Gastroesophageal sphincter (tissue), 3 donors: ENCODE data around the gene MPZL1.

ENCODE experiments used
- POLR2AphosphoS5 ChIP-seq: sonication (generic); formaldehyde crosslinking; IDR thresholded peaks from one replicate; pipeline ENCODE4 v1.6.1; 2017; ENCODE audit warnings: antibody characterized with exemption
- TF ChIP-seq, protein P1 (sequence below), 4 experiments: fragments of 200-600 bp in 2 of 4; fragments of 450-650 bp in 2 of 4; sonication (generic) in 1 of 4; IDR thresholded peaks; one replicate each; pipeline ENCODE4 v1.5.1; 2017 to 2019; ENCODE audit warnings: antibody characterized with exemption in 4 of 4, mild to moderate bottlenecking in 2 of 4, moderate library complexity in 2 of 4

DNA sequence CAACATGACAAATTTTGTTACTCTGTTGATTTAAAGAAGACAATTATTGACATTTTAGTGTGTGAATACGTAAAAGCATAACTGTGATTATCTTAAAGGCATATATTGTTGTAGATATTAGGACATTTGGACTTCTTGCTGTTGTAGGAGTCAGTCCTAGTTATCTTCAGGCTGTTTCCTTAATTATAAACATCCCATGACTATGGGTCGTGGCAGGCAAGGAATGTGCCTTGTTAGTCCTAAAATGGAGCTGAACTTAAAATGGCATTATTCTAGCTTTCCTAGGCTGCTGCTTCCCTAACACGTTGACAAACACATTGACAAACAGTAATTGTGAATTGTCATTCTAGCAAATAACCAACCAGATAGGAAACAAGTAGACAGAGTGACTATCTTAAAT lies 4.4 kb upstream of the MPZL1 start:
- no peak for TF ChIP-seq POLR2AphosphoS5
- TF ChIP-seq, protein P1, sequence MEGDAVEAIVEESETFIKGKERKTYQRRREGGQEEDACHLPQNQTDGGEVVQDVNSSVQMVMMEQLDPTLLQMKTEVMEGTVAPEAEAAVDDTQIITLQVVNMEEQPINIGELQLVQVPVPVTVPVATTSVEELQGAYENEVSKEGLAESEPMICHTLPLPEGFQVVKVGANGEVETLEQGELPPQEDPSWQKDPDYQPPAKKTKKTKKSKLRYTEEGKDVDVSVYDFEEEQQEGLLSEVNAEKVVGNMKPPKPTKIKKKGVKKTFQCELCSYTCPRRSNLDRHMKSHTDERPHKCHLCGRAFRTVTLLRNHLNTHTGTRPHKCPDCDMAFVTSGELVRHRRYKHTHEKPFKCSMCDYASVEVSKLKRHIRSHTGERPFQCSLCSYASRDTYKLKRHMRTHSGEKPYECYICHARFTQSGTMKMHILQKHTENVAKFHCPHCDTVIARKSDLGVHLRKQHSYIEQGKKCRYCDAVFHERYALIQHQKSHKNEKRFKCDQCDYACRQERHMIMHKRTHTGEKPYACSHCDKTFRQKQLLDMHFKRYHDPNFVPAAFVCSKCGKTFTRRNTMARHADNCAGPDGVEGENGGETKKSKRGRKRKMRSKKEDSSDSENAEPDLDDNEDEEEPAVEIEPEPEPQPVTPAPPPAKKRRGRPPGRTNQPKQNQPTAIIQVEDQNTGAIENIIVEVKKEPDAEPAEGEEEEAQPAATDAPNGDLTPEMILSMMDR (IDR thresholded peaks at IDR 0.05) = no peak
